ENCODE measurements around the gene WDR1.

Gene WDR1

DNA sequence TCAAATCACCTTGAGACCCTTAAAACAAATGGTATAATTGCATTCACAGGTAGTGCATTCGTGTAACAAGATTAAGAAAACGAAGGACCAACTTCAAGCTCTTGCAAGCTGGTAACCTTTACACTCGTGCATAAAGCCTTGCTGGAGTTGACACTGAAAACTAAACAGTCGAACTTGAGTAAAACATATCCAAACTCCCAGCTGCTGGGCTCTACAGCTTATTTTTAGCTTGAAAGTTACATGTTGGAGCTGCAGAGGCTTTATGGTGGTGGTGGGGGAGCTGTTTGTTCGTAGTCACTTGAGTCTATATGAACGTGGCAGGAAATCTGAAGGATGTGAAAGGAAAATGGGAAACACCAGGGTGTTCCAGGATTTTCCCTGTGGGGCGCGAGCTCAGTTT, 2.7 kb upstream of the WDR1 start:
- Histone ChIP-seq H3K9me3 (no peaks in the 10 kb centered on the region), H3K4me3 (no peak overlapping the region), H3K36me3 (peaks cover 7 to 11% (median 10%) of the 10 kb centered on the region in 3 donors), H3K27me3 (no peaks in the 10 kb centered on the region), H3K27ac (peak overlapping the region in 1 of 2 donors; percentile 18), H3K4me1 (peaks cover 0 to 36% (median 24%) of the 10 kb centered on the region in 4 donors)
- intact Hi-C loops (cut with DNase I; ENCODE audit: low total_unique reads) = no loop called here
- DNase-seq = no peak
- TF ChIP-seq, protein P1, sequence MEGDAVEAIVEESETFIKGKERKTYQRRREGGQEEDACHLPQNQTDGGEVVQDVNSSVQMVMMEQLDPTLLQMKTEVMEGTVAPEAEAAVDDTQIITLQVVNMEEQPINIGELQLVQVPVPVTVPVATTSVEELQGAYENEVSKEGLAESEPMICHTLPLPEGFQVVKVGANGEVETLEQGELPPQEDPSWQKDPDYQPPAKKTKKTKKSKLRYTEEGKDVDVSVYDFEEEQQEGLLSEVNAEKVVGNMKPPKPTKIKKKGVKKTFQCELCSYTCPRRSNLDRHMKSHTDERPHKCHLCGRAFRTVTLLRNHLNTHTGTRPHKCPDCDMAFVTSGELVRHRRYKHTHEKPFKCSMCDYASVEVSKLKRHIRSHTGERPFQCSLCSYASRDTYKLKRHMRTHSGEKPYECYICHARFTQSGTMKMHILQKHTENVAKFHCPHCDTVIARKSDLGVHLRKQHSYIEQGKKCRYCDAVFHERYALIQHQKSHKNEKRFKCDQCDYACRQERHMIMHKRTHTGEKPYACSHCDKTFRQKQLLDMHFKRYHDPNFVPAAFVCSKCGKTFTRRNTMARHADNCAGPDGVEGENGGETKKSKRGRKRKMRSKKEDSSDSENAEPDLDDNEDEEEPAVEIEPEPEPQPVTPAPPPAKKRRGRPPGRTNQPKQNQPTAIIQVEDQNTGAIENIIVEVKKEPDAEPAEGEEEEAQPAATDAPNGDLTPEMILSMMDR (IDR thresholded peaks at IDR 0.05) = no peak

DNA sequence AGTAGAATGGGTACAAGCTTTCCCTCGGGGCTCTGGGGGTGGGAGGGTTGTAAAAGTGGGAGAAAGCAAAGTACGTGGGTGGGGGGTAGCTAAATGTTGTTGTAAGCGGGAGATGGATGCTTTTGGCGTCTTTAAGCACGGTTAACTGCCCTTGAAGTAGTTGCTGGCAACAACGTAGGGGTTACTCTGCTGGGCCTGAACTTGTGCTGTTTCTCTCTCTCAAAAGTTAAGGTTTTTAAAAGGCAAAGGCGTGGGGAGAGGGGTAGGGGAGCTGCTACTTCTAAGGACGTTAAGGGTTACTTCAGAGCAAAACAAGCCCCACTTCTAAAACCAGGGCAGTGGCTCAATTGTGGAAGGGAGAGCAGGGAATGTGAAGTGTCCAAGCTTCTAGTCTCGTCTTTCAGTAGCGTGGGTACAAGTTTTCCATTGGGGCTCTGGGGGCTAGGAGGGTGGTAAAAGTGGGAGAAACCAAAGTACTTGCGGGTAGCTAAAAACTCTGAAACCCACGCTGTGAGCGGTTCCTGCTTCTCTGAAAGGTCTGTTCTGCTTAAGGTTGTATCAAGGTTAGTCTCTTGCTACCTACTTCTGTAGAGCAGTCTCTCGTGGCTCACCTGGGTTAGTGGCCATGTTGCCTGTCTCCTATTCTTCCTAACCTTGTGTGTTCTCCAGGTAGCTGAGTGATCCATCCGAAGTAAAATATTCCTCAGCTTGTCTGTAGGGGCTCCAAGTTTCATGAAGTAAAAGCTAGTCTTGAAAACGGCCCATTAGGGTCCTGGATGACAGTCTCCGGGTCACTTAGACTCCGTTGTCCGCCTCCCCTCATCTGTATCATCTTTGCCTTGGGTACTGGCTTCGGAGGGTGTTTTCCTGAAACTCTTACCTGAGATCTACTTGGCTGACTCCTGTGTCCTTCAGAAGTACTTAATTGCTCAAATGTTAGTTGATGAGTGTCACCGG, 1.7 kb upstream of the WDR1 start:
- peaks cover 17 to 21% (median 19%) of the 10 kb centered on the region in 3 donors for H3K36me3 ChIP-seq
- H3K27me3 ChIP-seq = no peaks in the 10 kb centered on the region
- H3K9me3 ChIP-seq = no peaks in the 10 kb centered on the region
- H3K27ac ChIP-seq = peak overlapping the region; percentile 95 to 96
- intact Hi-C loops (cut with DNase I; ENCODE audit: low total_unique reads) = no loop called here
- peak overlapping the region; percentile 86 to 93 for H3K4me3 ChIP-seq
- TF ChIP-seq, protein P1 (IDR thresholded peaks at IDR 0.05) = no peak
- peaks cover 0 to 40% (median 33%) of the 10 kb centered on the region in 4 donors for H3K4me1 ChIP-seq
- DNase-seq = no peak

DNA sequence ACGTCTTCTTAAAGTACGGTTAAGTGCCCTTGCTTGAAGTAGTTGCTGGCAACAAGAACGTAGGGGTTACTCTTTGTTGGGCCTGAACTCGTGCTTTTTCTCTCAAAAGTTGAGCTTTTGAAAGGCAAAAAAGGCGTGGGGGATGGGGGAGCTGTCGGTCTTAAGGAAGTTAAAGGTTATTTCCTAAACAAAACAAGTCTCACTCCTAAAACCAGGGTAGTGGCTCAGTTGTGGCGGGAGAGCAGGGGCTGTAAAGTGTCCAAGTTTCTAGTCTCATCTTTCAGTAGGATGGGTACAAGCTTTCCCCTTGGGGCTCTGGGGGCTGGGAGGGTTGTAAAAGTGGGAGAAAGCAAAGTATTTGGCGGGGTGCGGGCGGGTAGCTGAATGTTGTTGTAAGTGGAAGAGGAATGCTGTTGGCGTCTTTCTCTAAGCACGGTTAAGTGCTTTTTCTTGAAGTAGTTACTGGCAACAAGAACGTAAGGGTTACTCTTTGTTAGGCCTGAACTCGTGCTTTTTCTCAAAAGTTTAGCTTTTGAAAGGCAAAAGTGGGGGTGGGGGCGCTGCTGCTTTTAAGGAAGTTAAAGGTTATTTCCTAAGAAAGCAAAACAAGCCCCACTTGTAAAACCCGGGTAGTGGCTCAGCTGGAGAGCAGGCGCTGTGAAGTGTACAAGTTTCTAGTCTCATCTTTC, 904 bp upstream of the WDR1 start:
- H3K4me1 ChIP-seq = peaks cover 0 to 48% (median 41%) of the 10 kb centered on the region in 4 donors
- peak in 1 of 2 donors; percentile 75 for DNase-seq
- H3K27ac ChIP-seq = peak overlapping the region; percentile 95 to 96
- peak overlapping the region; percentile 86 to 93 for H3K4me3 ChIP-seq
- intact Hi-C loops (cut with DNase I; ENCODE audit: low total_unique reads) = loop anchor here (2.0 kb wide), 1 partner anchor 17 kb away; no protein-coding TSS in a partner anchor
- TF ChIP-seq, protein P1 (IDR thresholded peaks at IDR 0.05) = no peak
- no peaks in the 10 kb centered on the region for H3K27me3 ChIP-seq
- H3K36me3 ChIP-seq = peaks cover 25 to 29% (median 28%) of the 10 kb centered on the region in 3 donors
- no peaks in the 10 kb centered on the region for H3K9me3 ChIP-seq

DNA sequence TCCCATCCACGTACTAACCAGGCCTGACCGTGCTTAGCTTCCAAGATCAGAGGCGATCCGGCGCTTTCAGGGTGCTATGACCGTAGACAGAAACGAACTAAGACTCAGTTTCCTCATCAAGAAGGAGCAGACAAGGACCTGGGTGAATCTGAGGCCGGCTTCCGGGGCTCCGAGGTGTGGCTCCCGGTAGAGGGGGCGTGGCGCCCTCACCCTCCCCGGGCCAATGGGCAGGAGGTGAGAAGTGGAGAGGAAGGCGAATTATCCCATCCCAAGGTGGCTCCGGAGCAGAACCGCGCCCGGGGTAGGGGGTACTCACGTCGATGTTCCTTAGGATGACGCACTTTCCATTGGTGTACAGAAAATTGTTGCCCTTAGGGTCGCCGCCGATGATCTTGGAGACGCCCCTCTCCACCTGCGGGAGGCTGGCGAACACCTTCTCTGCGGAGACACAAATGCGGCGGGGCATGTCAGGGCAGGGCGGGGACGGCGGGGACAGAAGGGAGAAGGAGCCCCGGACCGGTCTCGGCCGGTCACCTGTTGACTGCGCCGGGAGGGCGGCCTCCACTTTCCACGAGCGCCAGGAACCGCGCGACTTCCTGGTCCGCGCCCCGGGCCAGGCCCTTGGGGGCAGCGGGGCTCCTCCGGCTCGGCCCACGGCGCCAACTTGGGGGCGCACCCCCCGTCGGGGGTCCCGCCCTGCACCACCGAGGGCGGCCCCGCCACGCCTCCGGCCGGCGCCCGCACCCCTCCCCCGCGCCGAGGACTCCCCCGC, 616 bp downstream of the WDR1 start:
- peak in 1 of 2 donors; percentile 82 for DNase-seq
- TF ChIP-seq, protein P1 (IDR thresholded peaks at IDR 0.05) = no peak
- intact Hi-C loops (cut with DNase I; ENCODE audit: low total_unique reads) = loop anchor here (2.0 kb wide), 1 partner anchor 15 kb away; no protein-coding TSS in a partner anchor

DNA sequence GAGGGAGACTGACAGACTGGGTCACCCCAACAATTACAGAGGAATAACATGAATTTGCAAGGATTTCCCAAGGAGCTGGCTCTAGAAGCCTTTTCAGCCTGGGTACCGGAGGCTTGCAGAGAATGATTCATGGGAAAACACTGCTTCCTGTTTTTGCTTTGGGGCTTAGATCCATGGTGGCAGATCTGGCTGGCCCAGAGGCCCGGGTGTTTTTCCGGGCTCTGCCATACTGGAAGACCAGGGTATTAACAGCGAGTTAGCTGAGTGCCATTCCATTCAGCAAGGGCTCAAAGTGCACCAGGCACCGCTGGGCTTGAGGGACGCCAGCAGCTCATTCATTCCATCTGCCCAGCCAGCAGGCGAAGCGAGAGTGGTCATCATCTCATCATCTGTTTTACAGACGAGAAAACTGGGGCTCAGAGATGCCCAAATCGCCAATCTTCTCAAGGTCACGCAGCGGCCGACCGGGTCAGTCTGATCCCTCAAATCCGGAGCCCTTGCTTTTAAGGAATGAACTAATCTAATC, 1.3 kb downstream of the WDR1 start:
- Histone ChIP-seq H3K27ac (peak overlapping the region; percentile 95 to 96), H3K4me1 (peaks cover 0 to 70% (median 63%) of the 10 kb centered on the region in 4 donors), H3K9me3 (no peaks in the 10 kb centered on the region), H3K4me3 (peak overlapping the region; percentile 86 to 93), H3K27me3 (no peaks in the 10 kb centered on the region), H3K36me3 (peaks cover 43 to 51% (median 48%) of the 10 kb centered on the region in 3 donors)
- TF ChIP-seq, protein P1 (IDR thresholded peaks at IDR 0.05) = no peak
- intact Hi-C loops (cut with DNase I; ENCODE audit: low total_unique reads) = no loop called here
- DNase-seq = no peak

More for the DNA sequence above, 616 bp downstream of the WDR1 start:
- peak overlapping the region; percentile 95 to 96 for H3K27ac ChIP-seq
- H3K4me1 ChIP-seq = peaks cover 0 to 63% (median 57%) of the 10 kb centered on the region in 4 donors
- no peaks in the 10 kb centered on the region for H3K27me3 ChIP-seq
- H3K36me3 ChIP-seq = peaks cover 39 to 44% (median 42%) of the 10 kb centered on the region in 3 donors
- H3K4me3 ChIP-seq = peak overlapping the region; percentile 86 to 93
- H3K9me3 ChIP-seq = no peaks in the 10 kb centered on the region
